HCT116 (cell line): Measurements from ENCODE around the gene KCND3. TPM values are rescaled to one million over a fixed set of nuclear protein-coding genes. Genes with fewer than 3 reads are reported as not detected.

Experiments
- ATAC-seq: fragments of 200-7000 bp; cut with Tn5 transposase; 2 replicates; pipeline ENCODE4 v1.9.1; 2020; ENCODE audit warnings: mild to moderate bottlenecking, moderate library complexity
- BruUV-seq: library from RNA; stranded (reverse); fragments of 400-500 nt; replicated peaks from 2 replicates; lab custom pipeline; 2021; lab: Mats Ljungman, UMichigan
- CTCF ChIA-PET: fragments of 300-600 bp; sonication (Branson Sonifier 250); formaldehyde crosslinking; loops from one replicate; lab custom pipeline; 2021; ENCODE audit warnings: antibody characterized with exemption; lab: Charles Lee
- POLR2A ChIA-PET: fragments of 300-600, 350-600 bp; sonication (Branson Sonifier 250); formaldehyde crosslinking; loops from one replicate; lab custom pipeline; 2021; ENCODE audit warnings: antibody characterized with exemption; lab: Charles Lee
- RAD21 ChIA-PET, 2 experiments: fragments of 300-600 bp; sonication (Branson Sonifier 250); formaldehyde crosslinking; loops; one replicate each; lab custom pipeline; 2023; ENCODE audit warnings: low total read pairs in 2 of 2; ENCODE audit not compliant: uncharacterized antibody in 2 of 2, unreplicated experiment in 2 of 2, low non-redundant PET in 1 of 2; lab: Charles Lee
- DNase-seq: peaks from one replicate; pipeline ENCODE4 v3.0.0-alpha.2; 2010; ENCODE audit warnings: low read depth, low spot score
- H2AFZ ChIP-seq: fragments of 200-600 bp; shearing (Covaris generic), sonication (generic); 2 replicates; pipeline ENCODE4 v1.6.1; 2017; ENCODE audit warnings: low read depth, mixed run types, mixed read lengths, antibody characterized with exemption, low read length; ENCODE audit not compliant: poor library complexity, severe bottlenecking
- H3K27ac ChIP-seq: 2 replicates; pipeline ENCODE4 v1.5.1; 2012; ENCODE audit warnings: low read depth, low read length
- H3K27me3 ChIP-seq: fragments of 200-600 bp; sonication (generic); 2 replicates; pipeline ENCODE4 v1.6.1; 2016; ENCODE audit warnings: mixed run types, low read length, mixed read lengths; ENCODE audit not compliant: insufficient read depth
- H3K36me3 ChIP-seq, 2 experiments: fragments of 200-500 bp in 1 of 2; fragments of 200-600 bp in 1 of 2; sonication (Bioruptor generic) in 1 of 2; sonication (generic) in 1 of 2; 2 replicates each; pipeline versions ENCODE4 v1.5.1 to v1.6.1; 2014 to 2016; ENCODE audit warnings: low read length in 2 of 2, inconsistent platforms in 1 of 2, mixed read lengths in 1 of 2, mixed run types in 1 of 2; ENCODE audit not compliant: insufficient read depth in 2 of 2, control insufficient read depth in 1 of 2
- H3K4me1 ChIP-seq, 2 experiments: fragments of 200-600 bp in 1 of 2; sonication (generic) in 1 of 2; 2 replicates each; pipeline versions ENCODE4 v1.5.1 to v1.6.1; 2012 to 2017; ENCODE audit warnings: low read length in 2 of 2, inconsistent platforms in 1 of 2, mild to moderate bottlenecking in 1 of 2, mixed read lengths in 1 of 2, mixed run types in 1 of 2, moderate library complexity in 1 of 2; ENCODE audit not compliant: insufficient read depth in 2 of 2, control insufficient read depth in 1 of 2
- H3K4me2 ChIP-seq: fragments of 200-600 bp; sonication (generic); 2 replicates; pipeline ENCODE4 v1.6.1; 2017; ENCODE audit warnings: mixed run types, low read length, mixed read lengths
- H3K4me3 ChIP-seq, 2 experiments: fragments of 200-600 bp in 1 of 2; sonication (generic) in 1 of 2; replicated peaks in 1 of 2; 2 replicates each; pipeline ENCODE4 v1.5.1; 2011 to 2016; ENCODE audit warnings: low read length in 2 of 2, control low read depth in 1 of 2, low read depth in 1 of 2, mild to moderate bottlenecking in 1 of 2, mixed read lengths in 1 of 2, mixed run types in 1 of 2
- H3K79me2 ChIP-seq: fragments of 200-600 bp; sonication (generic); 2 replicates; pipeline ENCODE4 v1.6.1; 2017; ENCODE audit warnings: mild to moderate bottlenecking, mixed run types, low read length, moderate library complexity, mixed read lengths; ENCODE audit not compliant: insufficient read depth
- H3K9ac ChIP-seq: fragments of 200-600 bp; sonication (generic); 2 replicates; pipeline ENCODE4 v1.6.1; 2016; ENCODE audit warnings: low read length, mixed read lengths
- H3K9me2 ChIP-seq: fragments of 200-600 bp; sonication (generic), shearing (Covaris generic); 2 replicates; pipeline ENCODE4 v1.6.1; 2017; ENCODE audit warnings: mixed run types, mild to moderate bottlenecking, moderate library complexity; ENCODE audit not compliant: insufficient read depth
- H3K9me3 ChIP-seq, 2 experiments: fragments of 200-500 bp in 1 of 2; fragments of 200-600 bp in 1 of 2; sonication (Bioruptor generic) in 1 of 2; sonication (generic) in 1 of 2; 2 replicates each; pipeline ENCODE4 v1.6.1; 2014 to 2017; ENCODE audit warnings: low read length in 2 of 2, mixed read lengths in 2 of 2, inconsistent platforms in 1 of 2, low read depth in 1 of 2, mild to moderate bottlenecking in 1 of 2, mixed run types in 1 of 2, moderate library complexity in 1 of 2; ENCODE audit not compliant: control insufficient read depth in 1 of 2, insufficient read depth in 1 of 2
- H4K20me1 ChIP-seq: fragments of 200-600 bp; sonication (generic), shearing (Covaris generic); 2 replicates; pipeline ENCODE4 v1.6.1; 2017; ENCODE audit warnings: mixed run types, mild to moderate bottlenecking, moderate library complexity; ENCODE audit not compliant: insufficient read depth
- ATF3 ChIP-seq: IDR thresholded peaks from 2 replicates; pipeline ENCODE4 v1.6.1; 2012
- CBX3 ChIP-seq: IDR thresholded peaks from 2 replicates; pipeline ENCODE4 v1.6.1; 2012; ENCODE audit warnings: low read depth
- CEBPB ChIP-seq: IDR thresholded peaks from 2 replicates; pipeline ENCODE4 v1.6.1; 2012; ENCODE audit warnings: low read depth
- CTCF ChIP-seq, 3 experiments: fragments of 200-600 bp in 1 of 3; sonication (generic) in 1 of 3; IDR thresholded peaks in 2 of 3; conservative IDR thresholded peaks in 1 of 3; 2 replicates each; pipeline ENCODE4 v1.5.1; 2012 to 2017; ENCODE audit warnings: low read depth in 2 of 3, low read length in 2 of 3, antibody characterized with exemption in 1 of 3, borderline replicate concordance in 1 of 3, control low read depth in 1 of 3, mild to moderate bottlenecking in 1 of 3, mixed read lengths in 1 of 3, mixed run types in 1 of 3, moderate library complexity in 1 of 3; ENCODE audit not compliant: insufficient read depth in 1 of 3
- EGR1 ChIP-seq: IDR thresholded peaks from 2 replicates; pipeline ENCODE4 v1.6.1; 2012; ENCODE audit warnings: low read depth
- EZH2 ChIP-seq: fragments of 200-600 bp; sonication (generic); IDR thresholded peaks from 2 replicates; pipeline ENCODE4 v1.6.1; 2017; ENCODE audit warnings: antibody characterized with exemption, mixed run types
- FOSL1 ChIP-seq: IDR thresholded peaks from 2 replicates; pipeline ENCODE4 v1.6.1; 2012; ENCODE audit warnings: low read depth
- JUND ChIP-seq: IDR thresholded peaks from 2 replicates; pipeline ENCODE4 v1.6.1; 2012
- POLR2A ChIP-seq: IDR thresholded peaks from 2 replicates; pipeline ENCODE4 v1.7.0; 2011; ENCODE audit warnings: borderline replicate concordance; ENCODE audit not compliant: insufficient read depth, insufficient read length; ENCODE audit errors: extremely low read depth
- POLR2AphosphoS5 ChIP-seq: IDR thresholded peaks from 2 replicates; pipeline ENCODE4 v1.6.1; 2011; ENCODE audit warnings: mild to moderate bottlenecking, low read depth, low read length, moderate library complexity
- REST ChIP-seq: IDR thresholded peaks from 2 replicates; pipeline ENCODE4 v1.6.1; 2012; ENCODE audit warnings: low read depth
- SIN3A ChIP-seq: IDR thresholded peaks from 2 replicates; pipeline ENCODE4 v1.6.1; 2012; ENCODE audit warnings: low read depth
- SRF ChIP-seq: IDR thresholded peaks from 2 replicates; pipeline ENCODE4 v1.6.1; 2012; ENCODE audit warnings: low read depth
- TCF7L2 ChIP-seq: IDR thresholded peaks from 2 replicates; pipeline ENCODE4 v1.7.0; 2011; ENCODE audit warnings: borderline replicate concordance, inconsistent platforms; ENCODE audit not compliant: insufficient read depth, insufficient read length; ENCODE audit errors: extremely low read depth
- YY1 ChIP-seq: IDR thresholded peaks from 2 replicates; pipeline ENCODE4 v1.6.1; 2011; ENCODE audit warnings: low read length, low read depth, moderate library complexity, mild to moderate bottlenecking; ENCODE audit not compliant: insufficient replicate concordance; ENCODE audit errors: extremely low read depth
- ZBTB33 ChIP-seq: IDR thresholded peaks from 2 replicates; pipeline ENCODE4 v1.6.1; 2011; ENCODE audit warnings: mild to moderate bottlenecking, low read length, moderate library complexity; ENCODE audit not compliant: insufficient replicate concordance; ENCODE audit errors: extremely low read depth
- ZFX ChIP-seq: fragments of 450-650 bp; IDR thresholded peaks from 2 replicates; pipeline ENCODE4 v1.6.1; 2017
- intact Hi-C: fragments of 100-400 bp; cut with micrococcal nuclease; formaldehyde crosslinking; loops from 2 replicates; pipeline ENCODE4 v1.10.0; 2022
- total RNA-seq: library from RNA; stranded (reverse); gene quantifications from one replicate; pipeline ENCODE4 v1.2.1, GENCODE V29; 2021; ENCODE audit not compliant: unreplicated experiment

The KCND3 gene
- total RNA-seq, 1 experiment from 2014 or later, result 0.44 TPM

- ATAC-seq (no peak), DNase-seq (no peak)
- Histone ChIP-seq H2AFZ (no peak overlapping the region), H3K79me2 (no peaks in the 10 kb centered on the region), H3K9me2 (no peaks in the 10 kb centered on the region), H3K9me3 (no peaks in the 10 kb centered on the region), H3K36me3 (no peaks in the 10 kb centered on the region), H3K4me1 (no peaks in the 10 kb centered on the region), H3K27ac (no peak overlapping the region), H3K4me2 (no peak overlapping the region), H3K27me3 (peaks cover 38% of the 10 kb centered on the region), H3K9ac (no peak overlapping the region), H4K20me1 (no peaks in the 10 kb centered on the region), H3K4me3 (no peak overlapping the region)
- ChIA-PET POLR2A (no interaction called here), CTCF (no interaction called here), RAD21 (no interaction called here)
- BruUV-seq, result no TSS peak
- TF ChIP-seq SRF, result no peak
- TF ChIP-seq ZBTB33, result no peak
- TF ChIP-seq CBX3, result no peak
- TF ChIP-seq POLR2A, result no peak
- TF ChIP-seq CTCF (IDR thresholded peaks at IDR 0.05 in 2 of 3, conservative IDR thresholded peaks at IDR 0.05 in 1 of 3; ENCODE audit: borderline replicate concordance in 1 of 3, insufficient read depth in 1 of 3, low read depth in 2 of 3, low read length in 2 of 3), result no peak
- no peak for TF ChIP-seq CEBPB
- TF ChIP-seq EZH2, result no peak
- TF ChIP-seq YY1, result no peak
- no peak for TF ChIP-seq ATF3
- TF ChIP-seq POLR2AphosphoS5, result no peak
- no peak for TF ChIP-seq JUND
- no peak for TF ChIP-seq EGR1
- TF ChIP-seq SIN3A, result no peak
- no peak for TF ChIP-seq REST
- no peak for TF ChIP-seq ZFX
- no peak for TF ChIP-seq FOSL1
- TF ChIP-seq TCF7L2, result no peak
- intact Hi-C loops, result no loop called here
These were observed 61.8 kb downstream of the KCND3 start for GRCh38 chr1:111927652-111928051.
